PC-3 (cell line): ENCODE data around the gene BAZ1B. TPM values are rescaled to one million over a fixed set of nuclear protein-coding genes. Genes with fewer than 3 reads are reported as not detected.

Experiments used
- ATAC-seq: fragments of 200-7000 bp; cut with Tn5 transposase; 2 replicates; pipeline ENCODE4 v1.9.1; 2020; ENCODE audit warnings: mild to moderate bottlenecking, moderate library complexity
- BruUV-seq: library from RNA; stranded (reverse); fragments of 400-500 nt; replicated peaks from 2 replicates; lab custom pipeline; 2021; lab: Mats Ljungman, UMichigan
- CTCF ChIA-PET: fragments of 300-600 bp; sonication (Branson Sonifier 250); formaldehyde crosslinking; loops from one replicate; lab custom pipeline; 2022; ENCODE audit warnings: antibody characterized with exemption; lab: Charles Lee
- POLR2A ChIA-PET: fragments of 300-600 bp; sonication (Branson Sonifier 250); formaldehyde crosslinking; loops from one replicate; lab custom pipeline; 2022; ENCODE audit warnings: antibody characterized with exemption; ENCODE audit not compliant: unreplicated experiment; lab: Charles Lee
- DNase-seq: peaks from one replicate; pipeline ENCODE4 v3.0.0-alpha.2; 2015
- H2AFZ ChIP-seq: fragments of 300-600 bp; sonication (generic); 2 replicates; pipeline ENCODE4 v1.6.0; 2016; ENCODE audit warnings: antibody characterized with exemption, low read length
- H3F3A ChIP-seq: fragments of 300-600 bp; sonication (generic); one replicate; pipeline ENCODE4 v1.6.0; 2017; ENCODE audit warnings: antibody characterized with exemption, low read length, control low read depth, mild to moderate bottlenecking; ENCODE audit not compliant: unreplicated experiment
- H3K27ac ChIP-seq: fragments of 300-600 bp; sonication (generic); 2 replicates; pipeline ENCODE4 v1.5.1; 2016; ENCODE audit warnings: mild to moderate bottlenecking, low read length
- H3K27me3 ChIP-seq: fragments of 300-600 bp; sonication (generic); 2 replicates; pipeline ENCODE4 v1.6.1; 2016; ENCODE audit warnings: low read length, mixed read lengths
- H3K36me3 ChIP-seq: fragments of 300-600 bp; sonication (generic); 2 replicates; pipeline ENCODE4 v1.6.1; 2016; ENCODE audit warnings: low read depth, mixed run types, low read length, mixed read lengths
- H3K4me1 ChIP-seq: fragments of 300-600 bp; sonication (generic); 2 replicates; pipeline ENCODE4 v1.5.1; 2016; ENCODE audit warnings: low read length; ENCODE audit not compliant: insufficient read depth
- H3K4me2 ChIP-seq: fragments of 300-600 bp; sonication (generic); 2 replicates; pipeline ENCODE4 v1.6.0; 2016; ENCODE audit warnings: low read length
- H3K4me3 ChIP-seq: fragments of 300-600 bp; sonication (generic); 2 replicates; pipeline ENCODE4 v1.5.1; 2016; ENCODE audit warnings: mild to moderate bottlenecking, low read length, mixed read lengths
- H3K79me2 ChIP-seq: fragments of 300-600 bp; sonication (generic); 2 replicates; pipeline ENCODE4 v1.6.1; 2017; ENCODE audit warnings: low read length, mixed read lengths
- H3K9ac ChIP-seq: fragments of 300-600 bp; sonication (generic); 2 replicates; pipeline ENCODE4 v1.6.0; 2016; ENCODE audit warnings: mild to moderate bottlenecking, low read length
- H3K9me2 ChIP-seq: fragments of 300-600 bp; sonication (generic); replicated peaks from 2 replicates; pipeline ENCODE4 v1.6.1; 2016; ENCODE audit warnings: mixed run types, low read length, mixed read lengths
- H3K9me3 ChIP-seq: fragments of 300-600 bp; sonication (generic); 2 replicates; pipeline ENCODE4 v1.6.1; 2016; ENCODE audit warnings: low read length, mixed read lengths
- H4K20me1 ChIP-seq: fragments of 300-600 bp; sonication (generic); 2 replicates; pipeline ENCODE4 v1.6.1; 2016; ENCODE audit warnings: low read length, mixed read lengths
- CTCF ChIP-seq: fragments of 300-600 bp; sonication (generic); conservative IDR thresholded peaks from 2 replicates; pipeline ENCODE4 v1.5.1; 2017; ENCODE audit warnings: antibody characterized with exemption, low read depth, mild to moderate bottlenecking, low read length
- EZH2 ChIP-seq: fragments of 300-600 bp; sonication (generic); IDR thresholded peaks from one replicate; pipeline ENCODE4 v1.6.1; 2017; ENCODE audit warnings: antibody characterized with exemption, mild to moderate bottlenecking, low read length; ENCODE audit not compliant: unreplicated experiment
- EZH2phosphoT487 ChIP-seq: fragments of 300-600 bp; sonication (generic); IDR thresholded peaks from 2 replicates; pipeline ENCODE4 v1.6.1; 2018; ENCODE audit warnings: mild to moderate bottlenecking, antibody characterized with exemption, low read length, borderline replicate concordance
- intact Hi-C: fragments of 100-400 bp; cut with micrococcal nuclease; formaldehyde crosslinking; loops from 2 replicates; pipeline ENCODE4 v1.9.0; 2023
- total RNA-seq: library from RNA; depleted of rRNA; stranded (reverse); fragments of >200 nt; gene quantifications from 2 replicates; pipeline ENCODE4 v1.2.3, GENCODE V29; 2014

Gene BAZ1B
- total RNA-seq, 1 experiment from 2014 or later = 45.5 TPM

- H3K36me3 ChIP-seq = peaks cover 58% of the 10 kb centered on the region
- ATAC-seq (no peak), DNase-seq (no peak)
- H3K9me3 ChIP-seq = no peaks in the 10 kb centered on the region
- no peak overlapping the region for H3K9ac ChIP-seq
- intact Hi-C loops = no loop called here
- H3K27me3 ChIP-seq = no peaks in the 10 kb centered on the region
- H3K27ac ChIP-seq = no peak overlapping the region
- CTCF ChIA-PET = no interaction called here
- POLR2A ChIA-PET = no interaction called here
- no peak overlapping the region for H2AFZ ChIP-seq
- no peaks in the 10 kb centered on the region for H3K9me2 ChIP-seq
- H3K4me2 ChIP-seq = no peak overlapping the region
- H3K79me2 ChIP-seq = peaks cover 27% of the 10 kb centered on the region; the same call in 1 of the 2 replicates
- H4K20me1 ChIP-seq = 0 out of 2 replicates have a peak, but pooled peaks cover 3% of the 10 kb centered on the region
- H3K4me1 ChIP-seq = no peaks in the 10 kb centered on the region
- no peak overlapping the region for H3K4me3 ChIP-seq
- H3F3A ChIP-seq = no peaks in the 10 kb centered on the region
- BruUV-seq = no TSS peak
- TF ChIP-seq EZH2phosphoT487 (no peak), CTCF (no peak), EZH2 (no peak)
Measured at GRCh38 chr7:73504920-73505319, 17.2 kb downstream of the BAZ1B start.

GRCh38 chr7:73504017-73504416 lies 18.1 kb downstream of the BAZ1B start:
- no peak overlapping the region for H3K4me3 ChIP-seq
- no peak for DNase-seq
- peaks cover 58% of the 10 kb centered on the region for H3K36me3 ChIP-seq
- CTCF ChIA-PET = no interaction called here
- POLR2A ChIA-PET = no interaction called here
- no peaks in the 10 kb centered on the region for H3K27me3 ChIP-seq
- no TSS peak for BruUV-seq
- no peak overlapping the region for H3K4me2 ChIP-seq
- H3K4me1 ChIP-seq = no peaks in the 10 kb centered on the region
- ATAC-seq = no peak
- 0 out of 2 replicates have a peak, but pooled peaks cover 6% of the 10 kb centered on the region for H4K20me1 ChIP-seq
- H3K79me2 ChIP-seq = peaks cover 24% of the 10 kb centered on the region; the same call in 1 of the 2 replicates
- no peaks in the 10 kb centered on the region for H3F3A ChIP-seq
- no peaks in the 10 kb centered on the region for H3K9me3 ChIP-seq
- no peak overlapping the region for H3K9ac ChIP-seq
- intact Hi-C loops = no loop called here
- H3K27ac ChIP-seq = no peak overlapping the region
- no peaks in the 10 kb centered on the region for H3K9me2 ChIP-seq
- TF ChIP-seq EZH2 = no peak
- no peak for TF ChIP-seq CTCF
- TF ChIP-seq EZH2phosphoT487 = no peak
- no peak overlapping the region for H2AFZ ChIP-seq

GRCh38 chr7:73503229-73503628 lies 18.9 kb downstream of the BAZ1B start:
- Histone ChIP-seq H2AFZ (no peak overlapping the region), H3K4me1 (no peaks in the 10 kb centered on the region), H3K79me2 (peaks cover 28% of the 10 kb centered on the region), H3K4me2 (no peak overlapping the region), H3F3A (no peaks in the 10 kb centered on the region), H3K9me3 (no peaks in the 10 kb centered on the region), H3K27me3 (no peaks in the 10 kb centered on the region), H3K9me2 (no peaks in the 10 kb centered on the region), H3K27ac (no peak overlapping the region), H4K20me1 (0 out of 2 replicates have a peak, but pooled peaks cover 10% of the 10 kb centered on the region), H3K4me3 (no peak overlapping the region), H3K36me3 (peaks cover 62% of the 10 kb centered on the region), H3K9ac (no peak overlapping the region)
- ChIA-PET POLR2A (no interaction called here), CTCF (no interaction called here)
- no peak for ATAC-seq
- DNase-seq = no peak
- intact Hi-C loops = no loop called here
- BruUV-seq = no TSS peak
- no peak for TF ChIP-seq EZH2
- no peak for TF ChIP-seq EZH2phosphoT487
- TF ChIP-seq CTCF = no peak
